Fibroblast of lung (primary cell): ENCODE measurements around the gene IBA57.

Experiments
- CTCF ChIP-seq, 2 donors: IDR thresholded peaks in 1 of 2; conservative IDR thresholded peaks in 1 of 2; 1 replicate in 1 of 2; 2 replicates in 1 of 2; pipeline ENCODE4 v1.5.1; 2011 to 2012; ENCODE audit warnings: low read length in 2 of 2, control low read depth in 1 of 2, inconsistent platforms in 1 of 2, low read depth in 1 of 2, mild to moderate bottlenecking in 1 of 2
- EZH2 ChIP-seq: IDR thresholded peaks from 2 replicates; pipeline ENCODE4 v1.5.1; 2012; ENCODE audit warnings: low read length, control low read depth, mild to moderate bottlenecking; ENCODE audit errors: missing control alignments

DNA sequence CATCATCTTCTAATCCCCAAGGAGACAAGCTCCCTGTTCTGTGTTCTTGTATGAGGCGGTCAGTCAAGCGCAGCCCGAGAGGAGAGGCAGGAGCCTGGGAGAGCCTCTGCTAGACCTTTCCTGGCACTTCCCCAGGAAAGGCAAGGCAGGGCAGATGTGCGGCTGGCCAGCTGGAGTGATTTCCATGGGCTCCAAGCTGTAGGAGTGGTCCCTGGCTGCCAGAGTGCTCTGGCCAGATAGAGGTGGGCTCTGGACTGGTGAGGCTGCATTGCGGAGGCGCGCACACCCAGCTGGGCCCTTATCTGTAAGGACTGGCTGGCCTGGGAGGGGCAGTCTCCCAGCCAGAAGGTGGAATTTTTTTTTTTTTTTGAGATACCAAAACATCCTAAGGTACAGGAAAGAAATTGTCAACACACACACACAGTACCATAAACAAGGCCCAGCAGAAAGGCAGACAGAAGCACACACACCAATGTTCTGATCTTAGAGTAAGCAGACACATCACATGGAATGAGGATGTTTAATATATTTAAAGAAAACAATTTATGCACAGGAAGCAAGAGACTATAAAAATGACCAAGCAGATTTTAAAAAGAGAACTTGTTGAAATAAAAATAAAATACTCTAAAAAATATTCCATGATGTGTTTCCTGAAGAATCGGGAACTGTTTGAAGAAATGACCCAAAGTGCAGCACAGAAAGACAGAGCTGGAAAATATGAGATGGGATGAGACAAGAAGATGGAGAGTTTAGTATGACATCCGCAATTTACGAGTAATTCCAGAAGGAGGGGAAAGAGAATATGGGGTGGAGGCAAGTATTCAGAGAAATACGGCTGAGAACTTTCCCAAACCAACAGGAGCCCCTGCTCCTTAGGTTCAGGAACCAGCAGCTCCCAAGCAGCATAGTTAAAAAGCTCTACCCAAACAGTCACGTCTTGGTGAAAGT is 13.4 kb downstream of the IBA57 start:
- no peak for TF ChIP-seq CTCF (conservative IDR thresholded peaks at IDR 0.05 in 1 of 2, IDR thresholded peaks at IDR 0.05 in 1 of 2; ENCODE audit: low read depth in 1 of 2, low read length in 2 of 2)
- no peak for TF ChIP-seq EZH2
